GM18520 (cell line): ENCODE measurements around the gene CNTNAP2.
"Not testable (repeated sequence)": the region's sequence is repeated elsewhere in the genome, so short reads cannot be mapped to it uniquely, and the experiment has no call there.

Experiments
- ATAC-seq: cut with Tn5 transposase; IDR thresholded peaks from one replicate; pipeline ENCODE4 v1.9.1; 2021; ENCODE audit not compliant: unreplicated experiment

Gene CNTNAP2

DNA sequence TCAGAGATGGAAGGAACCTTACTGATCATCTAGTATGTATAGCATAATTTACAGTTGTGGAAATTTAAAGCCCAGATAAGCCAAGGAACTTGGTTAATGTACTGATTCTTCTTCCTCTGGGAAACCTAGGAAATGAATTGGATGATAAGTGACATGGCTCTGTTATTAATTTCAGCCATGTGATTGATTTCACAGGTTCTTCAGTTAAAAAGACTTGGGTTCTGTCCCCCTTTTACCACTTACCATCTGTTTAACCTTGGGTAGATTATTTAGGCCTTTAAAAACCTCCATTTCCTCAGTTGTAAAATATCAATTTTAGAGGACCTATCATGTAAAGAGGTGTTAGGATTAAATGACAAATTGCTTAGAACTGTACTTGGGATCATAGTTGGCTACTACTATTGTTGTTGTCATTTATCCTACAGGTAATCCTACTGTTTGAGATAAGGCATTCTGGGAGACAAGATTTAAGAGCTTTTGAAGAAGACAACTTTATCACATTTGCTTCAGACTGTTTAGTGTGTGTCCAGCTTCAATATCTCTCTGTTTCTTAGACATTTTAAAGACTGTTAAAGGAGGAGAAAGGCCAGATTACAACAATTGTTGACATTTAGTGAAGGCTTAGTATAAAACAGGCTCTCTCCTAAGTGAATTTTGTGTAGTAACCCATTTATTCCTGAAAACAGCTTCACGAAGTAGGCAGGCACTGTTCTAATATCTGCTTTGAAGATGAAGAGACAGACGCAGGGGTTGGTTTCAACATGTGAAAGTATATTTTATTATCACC lies 1476.9 kb downstream of the CNTNAP2 start:
- ATAC-seq, result no peak

DNA sequence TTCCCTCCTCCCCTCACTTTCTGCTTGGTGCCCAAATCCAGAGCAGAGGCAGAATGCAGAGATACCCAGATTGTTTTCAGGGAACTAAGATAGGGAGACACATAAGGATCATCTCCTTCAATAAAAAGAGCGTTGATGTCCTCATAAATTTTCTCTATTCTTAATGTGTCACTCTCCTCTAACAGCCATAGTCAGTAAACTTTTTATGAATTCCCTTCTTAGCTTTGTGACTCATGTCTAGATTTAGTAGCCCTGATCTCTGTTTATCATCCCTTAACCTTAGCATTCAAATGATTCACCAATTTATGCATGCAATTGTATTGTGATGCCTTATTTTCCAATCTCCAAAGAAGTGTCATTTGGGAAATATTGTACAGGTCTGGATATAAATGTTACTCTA lies 1478.4 kb downstream of the CNTNAP2 start:
- no peak for ATAC-seq

DNA sequence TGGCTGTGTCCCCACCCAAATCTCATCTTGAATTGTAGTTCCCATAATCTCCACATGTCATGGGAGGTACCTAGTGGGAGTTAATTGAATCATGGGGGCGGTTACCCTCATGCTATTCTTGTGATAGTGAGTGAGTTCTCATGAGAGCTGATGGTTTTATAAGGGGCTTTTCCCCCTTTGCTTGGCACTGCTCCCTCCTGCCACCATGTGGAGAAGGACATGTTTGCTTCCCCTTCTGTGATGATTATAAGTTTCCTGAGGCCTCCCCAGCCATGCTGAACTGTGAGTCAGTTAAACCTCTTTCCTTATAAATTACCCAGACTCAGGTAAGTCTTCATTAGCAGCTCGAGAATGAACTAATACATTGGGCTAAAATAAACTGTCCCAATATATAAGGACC lies 1482.1 kb downstream of the CNTNAP2 start:
- ATAC-seq, result not testable (repeated sequence)

DNA sequence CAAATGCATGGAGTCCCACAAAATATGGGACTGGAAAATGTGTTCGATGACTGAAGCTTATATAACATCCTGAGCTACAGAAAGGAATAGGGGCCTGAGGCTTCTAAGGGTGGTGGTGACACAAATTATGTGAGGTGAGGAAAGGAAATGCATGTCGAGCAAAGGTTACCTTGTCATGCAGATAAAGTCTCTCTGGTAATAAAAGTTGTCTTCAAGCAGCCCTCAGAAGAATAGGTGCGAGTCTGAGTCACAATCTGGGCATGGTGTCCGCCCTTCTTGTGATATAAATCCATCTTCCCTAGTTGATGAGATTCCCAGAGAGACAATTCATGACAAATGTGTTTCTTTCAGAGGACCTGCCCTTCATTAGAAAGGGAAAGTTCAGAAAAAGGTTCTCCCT lies 1488.7 kb downstream of the CNTNAP2 start:
- no peak for ATAC-seq

DNA sequence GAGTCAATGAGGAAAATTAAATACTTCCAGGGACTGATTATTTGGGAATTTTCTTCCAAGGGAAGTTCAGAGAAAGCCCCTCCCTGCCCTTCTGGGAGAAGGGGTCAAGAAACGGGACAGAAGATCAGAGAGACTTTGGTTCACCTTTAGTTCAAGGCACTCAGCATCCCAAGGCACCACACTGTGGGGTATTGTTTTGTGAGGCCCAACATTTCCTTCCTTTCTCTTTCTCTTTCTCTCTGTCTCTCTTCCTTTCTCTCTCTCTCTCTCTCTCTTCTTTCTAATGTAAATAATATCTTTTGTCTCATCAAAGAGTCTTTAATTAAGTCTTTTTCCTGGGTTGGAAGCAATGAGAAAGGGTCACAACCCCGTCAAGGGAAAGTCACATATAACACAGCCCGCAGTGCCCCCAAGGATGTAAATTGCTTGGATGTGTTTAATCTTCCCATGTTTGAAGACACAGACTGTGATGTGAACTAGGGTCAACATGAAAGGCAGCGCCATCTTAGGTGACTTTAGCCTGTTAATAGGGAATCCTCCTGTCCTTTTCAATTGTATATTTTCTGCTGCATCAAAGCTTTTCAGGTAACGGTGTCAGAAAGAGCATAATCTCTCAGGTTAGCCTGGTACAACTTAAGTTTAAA lies 1490.7 kb downstream of the CNTNAP2 start:
- ATAC-seq, result no peak

DNA sequence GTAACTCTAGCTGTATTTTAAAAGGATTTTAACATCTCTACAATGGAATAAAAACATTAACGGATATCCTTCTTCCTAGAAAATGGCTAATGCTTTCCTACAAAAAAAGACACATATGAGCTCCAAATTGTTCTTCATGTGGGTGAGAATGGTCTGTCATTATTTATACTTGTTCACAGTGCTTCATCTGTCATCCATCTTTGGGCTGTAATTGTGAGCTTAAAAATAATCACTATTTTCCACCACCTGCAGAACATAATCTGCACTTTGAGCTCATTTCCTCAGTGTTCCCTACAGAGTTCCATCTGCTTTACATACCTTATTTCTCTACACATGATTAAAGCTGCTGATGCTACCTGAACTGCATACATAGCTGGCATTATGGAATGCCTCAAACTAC lies 1494.8 kb downstream of the CNTNAP2 start:
- no peak for ATAC-seq

DNA sequence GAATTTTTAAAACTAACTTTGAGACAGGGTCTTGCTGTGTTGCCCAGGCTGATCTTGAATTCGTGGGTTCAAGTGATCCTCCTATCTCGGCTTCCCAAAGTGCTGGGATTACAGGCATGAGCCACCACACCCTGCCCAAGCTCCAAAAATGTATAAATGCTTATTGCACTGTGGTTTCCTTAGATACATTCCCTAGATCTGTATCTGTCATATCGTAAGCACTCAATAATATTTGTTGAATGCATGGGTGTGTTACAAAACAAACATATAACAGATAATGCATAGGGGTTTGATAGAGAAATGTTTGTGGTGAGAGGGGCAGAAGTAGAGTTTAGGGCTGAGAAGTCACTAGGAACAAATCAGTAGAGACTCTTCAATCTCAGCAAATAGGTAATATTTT lies 1518.7 kb downstream of the CNTNAP2 start:
- no peak for ATAC-seq

DNA sequence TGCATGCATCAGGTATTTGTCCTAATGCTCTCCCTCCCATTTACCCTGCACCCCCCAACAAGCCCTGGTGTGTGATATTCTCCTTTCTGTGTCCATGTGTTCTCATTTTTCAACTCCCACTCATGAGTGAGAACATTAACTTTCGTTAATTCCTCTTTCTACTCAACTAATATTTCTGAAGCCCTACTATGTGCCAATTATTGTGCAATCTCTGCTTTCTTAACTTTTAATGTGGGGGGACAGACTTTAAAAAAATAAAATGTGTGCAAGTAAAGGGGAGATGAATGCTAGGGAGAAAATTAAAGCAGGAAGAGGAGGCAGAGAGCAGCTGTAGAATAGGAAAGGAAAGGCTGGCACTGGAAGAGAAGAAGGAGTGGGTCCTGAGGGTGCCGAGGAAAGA lies 1520.0 kb downstream of the CNTNAP2 start:
- no peak for ATAC-seq

DNA sequence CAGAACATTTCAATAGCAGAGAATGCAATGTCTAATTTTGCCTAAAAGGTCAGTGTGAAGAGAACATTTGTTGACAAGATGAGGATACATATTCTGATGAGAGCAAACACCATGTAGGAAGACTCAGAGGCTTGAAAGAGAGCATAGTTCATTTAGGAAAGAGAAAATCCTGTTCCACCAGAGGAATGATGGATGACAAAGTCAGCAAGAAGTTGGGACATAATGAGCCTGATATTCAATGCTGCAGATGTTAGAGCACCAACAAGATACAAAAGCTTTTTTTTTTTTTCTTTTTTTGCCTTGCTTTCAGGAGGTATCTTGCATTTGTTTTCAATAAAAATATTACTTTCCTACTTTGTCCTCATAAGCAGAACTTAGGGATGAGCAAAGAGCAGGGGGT lies 1522.0 kb downstream of the CNTNAP2 start:
- ATAC-seq, result no peak

DNA sequence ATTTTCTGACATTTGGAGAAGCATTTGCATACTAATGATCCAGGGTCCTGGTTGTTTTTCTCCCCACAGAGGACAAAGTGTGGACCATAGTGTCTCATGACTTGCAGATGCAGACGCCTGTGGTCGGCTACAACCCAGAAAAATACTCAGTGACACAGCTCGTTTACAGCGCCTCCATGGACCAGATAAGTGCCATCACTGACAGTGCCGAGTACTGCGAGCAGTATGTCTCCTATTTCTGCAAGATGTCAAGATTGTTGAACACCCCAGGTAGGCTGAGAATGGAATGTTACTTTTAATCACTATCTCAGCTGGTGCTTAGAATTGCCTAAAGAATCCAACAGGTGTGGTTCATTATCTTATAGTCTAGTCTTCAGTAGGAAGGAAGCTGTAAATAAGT lies 1522.4 kb downstream of the CNTNAP2 start:
- no peak for ATAC-seq

DNA sequence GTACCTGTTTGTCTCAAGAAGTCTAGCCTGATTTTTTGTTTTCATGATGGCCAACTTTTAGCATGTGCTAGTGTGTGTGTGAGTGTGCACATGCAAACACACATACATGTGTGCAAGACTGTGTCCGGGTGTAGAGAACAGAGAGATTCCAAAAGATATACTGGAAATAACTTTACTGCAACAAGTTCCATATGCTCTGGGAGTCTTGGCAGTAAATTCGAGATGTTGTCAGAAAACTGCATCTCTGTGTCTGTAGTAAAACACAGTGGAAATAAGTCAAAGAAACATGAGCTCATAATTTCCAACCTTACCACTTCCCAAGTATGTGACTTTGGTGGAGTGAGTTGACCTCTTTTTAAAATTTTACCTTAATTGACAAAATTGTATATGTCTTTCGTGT lies 1523.2 kb downstream of the CNTNAP2 start:
- no peak for ATAC-seq

DNA sequence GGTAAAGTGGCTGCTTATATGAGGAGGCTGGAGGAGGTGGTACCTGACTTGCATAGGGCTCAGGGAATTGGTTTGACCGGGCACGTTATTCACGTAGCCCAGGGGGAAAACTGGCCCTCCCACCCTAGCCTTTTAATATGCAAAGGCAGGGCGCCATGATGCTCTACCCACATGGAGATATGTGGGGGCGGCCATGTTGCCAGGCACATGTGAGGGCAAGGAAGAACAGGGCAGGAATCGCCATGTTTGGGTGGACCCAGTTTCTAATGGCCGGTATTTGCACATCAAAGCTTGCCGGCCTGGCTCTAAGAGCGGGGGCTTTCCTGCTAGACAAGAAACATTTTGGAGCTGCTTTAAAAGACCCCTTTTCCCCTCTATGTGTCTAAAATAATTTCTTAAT lies 1524.2 kb downstream of the CNTNAP2 start:
- no peak for ATAC-seq

DNA sequence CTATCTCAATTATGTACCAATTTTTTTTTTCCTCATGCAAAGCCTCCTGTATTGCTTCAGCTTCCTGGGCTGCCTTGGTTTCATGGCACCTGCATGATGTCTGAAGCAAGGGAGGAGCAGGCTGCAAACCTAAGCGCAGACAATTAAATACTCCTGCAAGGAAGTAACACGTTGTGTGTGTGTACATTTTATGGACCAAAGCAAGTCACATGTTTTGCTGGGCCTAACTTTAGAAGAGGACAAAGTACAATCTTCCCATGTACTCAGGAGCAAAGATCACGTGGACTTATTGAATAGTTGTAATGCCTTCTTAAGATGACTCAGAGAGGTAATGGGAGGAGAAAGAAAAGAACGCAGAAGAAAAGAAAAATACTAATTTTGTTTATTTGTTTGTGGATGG lies 1530.0 kb downstream of the CNTNAP2 start:
- ATAC-seq, result no peak

DNA sequence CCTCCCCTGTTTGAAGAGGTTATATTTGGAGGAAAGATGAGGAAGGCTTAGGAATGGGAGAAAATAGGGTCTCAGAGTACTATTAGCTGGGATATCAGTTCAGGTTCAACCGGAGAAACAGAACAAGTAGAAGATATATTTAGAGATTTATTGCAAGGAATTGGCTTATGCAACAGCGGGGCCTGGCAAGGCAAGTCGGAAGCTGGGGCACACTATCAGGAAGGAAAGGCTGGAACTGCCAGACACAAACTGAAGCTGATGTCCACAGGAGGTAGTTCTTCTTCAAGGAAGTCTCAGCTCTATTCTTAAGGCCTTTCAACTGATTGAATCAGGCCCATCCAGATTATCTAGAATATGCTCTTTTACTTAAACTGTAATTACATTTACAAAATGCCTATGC lies 1534.4 kb downstream of the CNTNAP2 start:
- ATAC-seq, result no peak

DNA sequence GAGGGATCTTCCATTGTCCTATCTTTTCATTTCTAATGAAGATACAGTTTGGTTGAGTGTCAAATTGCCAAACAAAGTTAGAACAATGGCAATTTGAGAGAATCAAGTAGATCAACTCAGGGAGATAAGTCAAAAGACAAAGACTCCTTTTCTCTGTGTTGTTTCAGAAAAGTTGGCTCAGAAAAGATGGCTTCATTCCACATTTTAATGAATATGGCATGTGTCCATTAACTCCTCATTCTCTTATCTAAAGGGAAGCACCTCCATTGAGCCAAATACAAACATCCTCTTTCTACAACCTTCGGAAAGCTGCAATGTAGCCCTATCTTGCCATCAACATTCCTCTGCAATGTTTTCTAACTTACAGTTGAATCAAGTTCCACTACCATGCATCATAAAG lies 1535.0 kb downstream of the CNTNAP2 start:
- no peak for ATAC-seq

DNA sequence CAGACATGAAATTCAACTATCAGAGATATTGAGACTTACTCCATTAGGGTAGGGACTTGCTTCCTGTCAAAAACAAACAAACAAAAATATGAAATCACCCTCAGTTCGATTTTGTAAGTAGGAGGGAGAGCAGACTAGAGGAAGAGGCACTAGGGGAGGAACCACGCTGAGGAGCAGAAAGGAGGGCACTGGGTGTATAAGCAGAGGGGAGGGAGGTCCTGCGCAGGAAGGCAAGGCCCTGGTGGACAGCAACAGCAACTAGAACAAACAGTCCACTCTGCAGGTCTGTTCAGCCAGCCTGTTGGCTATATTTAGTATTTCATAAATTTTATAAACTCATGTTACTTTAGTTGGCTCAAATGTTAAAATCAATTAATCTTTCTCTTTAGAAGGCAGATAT lies 1536.9 kb downstream of the CNTNAP2 start:
- ATAC-seq, result no peak

DNA sequence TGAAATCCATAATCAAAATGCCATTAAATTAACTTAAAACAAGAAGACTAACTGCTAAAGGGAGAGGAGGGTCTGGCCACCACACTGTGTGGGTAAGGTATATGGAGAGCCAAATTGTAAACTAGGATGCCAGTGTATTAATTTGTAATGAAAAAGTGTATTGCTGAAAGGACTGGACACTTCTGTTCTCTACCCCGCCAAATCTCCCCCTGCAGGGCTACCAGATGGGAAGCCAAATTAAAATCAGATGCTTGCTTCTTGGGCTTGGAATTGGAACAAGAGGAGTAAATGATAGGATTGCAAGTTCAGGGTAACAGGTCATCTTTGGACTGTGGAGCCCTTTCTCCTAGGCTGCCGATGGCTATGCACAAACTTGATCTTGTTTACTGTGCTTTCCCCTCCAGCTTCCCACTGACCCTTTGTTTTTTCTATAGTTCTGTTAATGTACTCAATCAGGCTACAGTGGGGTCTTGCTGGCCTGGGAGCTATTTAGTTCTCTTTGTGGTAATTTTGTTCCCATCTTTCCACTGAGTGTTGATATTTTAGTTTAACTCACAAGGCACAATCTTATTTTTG lies 1541.9 kb downstream of the CNTNAP2 start:
- ATAC-seq, result no peak

DNA sequence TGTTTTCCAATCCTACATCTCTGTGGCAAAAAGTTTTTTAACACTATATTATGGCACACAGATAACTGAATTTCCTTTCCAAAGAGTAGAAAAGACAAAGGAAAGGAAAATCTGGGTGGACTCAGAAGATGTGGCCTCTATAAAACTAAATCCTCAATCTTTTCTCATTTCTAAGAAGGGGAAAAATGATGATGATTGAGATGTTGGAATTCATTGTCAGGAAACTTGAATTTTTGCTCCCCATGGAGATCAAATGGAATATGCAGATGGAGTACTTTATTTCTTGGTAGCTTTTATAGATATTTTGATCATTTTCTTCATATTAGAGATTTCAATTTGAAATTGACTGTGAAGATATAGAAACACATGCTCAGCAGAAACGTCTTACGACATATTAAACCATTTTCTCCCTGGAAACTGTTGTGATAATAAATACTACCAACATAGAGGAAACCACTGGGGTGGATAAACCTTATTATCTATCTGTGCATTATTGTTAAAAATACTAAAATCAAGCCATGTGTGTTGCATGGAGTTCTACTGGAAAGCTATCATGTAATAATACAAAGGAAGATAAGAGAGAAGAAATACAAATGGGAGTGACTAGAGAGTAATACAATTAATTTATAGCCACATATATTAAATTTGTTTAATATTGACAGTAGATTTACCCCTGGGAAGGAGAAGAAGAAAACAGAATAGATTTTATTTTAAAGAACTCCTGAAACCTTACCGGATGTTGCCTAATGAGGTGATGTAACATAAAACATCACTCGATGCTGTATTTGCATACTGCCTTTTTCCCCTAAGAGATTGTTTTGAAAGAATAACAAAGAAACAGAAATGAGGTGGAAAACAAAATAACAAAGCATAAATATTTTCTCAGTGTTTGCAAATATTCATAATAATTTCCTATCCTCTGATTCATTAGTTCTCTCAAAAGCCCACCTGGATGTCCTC lies 1542.7 kb downstream of the CNTNAP2 start:
- ATAC-seq, result no peak

DNA sequence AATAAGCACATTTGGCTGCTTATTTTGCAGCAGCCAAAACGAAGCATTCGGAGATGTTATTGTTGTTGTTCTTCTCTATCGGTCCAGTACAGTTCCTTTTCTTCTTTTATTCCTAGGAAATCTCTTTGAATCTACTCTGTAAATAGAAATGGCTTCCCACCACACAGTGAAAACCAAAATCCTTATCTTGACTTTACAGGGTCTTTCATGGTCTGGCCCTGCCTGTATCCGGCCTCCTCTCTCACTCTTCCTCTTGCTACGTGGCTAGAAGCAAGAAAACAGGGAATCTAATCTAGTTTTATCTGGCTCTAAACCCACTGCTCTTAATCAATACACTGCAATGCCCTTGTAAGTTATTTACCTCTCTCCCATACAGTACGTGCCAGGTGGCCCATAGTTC lies 1547.9 kb downstream of the CNTNAP2 start:
- no peak for ATAC-seq

DNA sequence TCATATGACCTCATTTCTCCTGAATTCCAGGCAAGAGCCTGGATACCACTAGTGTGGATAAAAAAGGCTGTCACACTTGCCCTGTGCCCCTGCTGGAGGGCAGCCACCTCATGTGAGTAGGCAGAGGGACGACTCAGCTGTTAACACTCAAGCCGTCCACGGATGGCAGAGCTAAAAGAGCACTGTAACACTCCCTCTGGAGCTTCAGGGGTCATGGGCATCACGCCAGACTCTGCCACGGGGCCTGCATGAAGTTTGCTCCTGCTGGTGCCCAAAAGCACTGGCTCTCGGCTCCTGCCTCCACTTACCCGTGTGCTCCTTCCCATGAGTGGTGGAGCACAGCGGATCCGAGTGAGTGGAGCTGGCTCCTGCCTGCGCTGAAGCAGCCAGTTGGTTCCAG lies 1554.2 kb downstream of the CNTNAP2 start:
- no peak for ATAC-seq

DNA sequence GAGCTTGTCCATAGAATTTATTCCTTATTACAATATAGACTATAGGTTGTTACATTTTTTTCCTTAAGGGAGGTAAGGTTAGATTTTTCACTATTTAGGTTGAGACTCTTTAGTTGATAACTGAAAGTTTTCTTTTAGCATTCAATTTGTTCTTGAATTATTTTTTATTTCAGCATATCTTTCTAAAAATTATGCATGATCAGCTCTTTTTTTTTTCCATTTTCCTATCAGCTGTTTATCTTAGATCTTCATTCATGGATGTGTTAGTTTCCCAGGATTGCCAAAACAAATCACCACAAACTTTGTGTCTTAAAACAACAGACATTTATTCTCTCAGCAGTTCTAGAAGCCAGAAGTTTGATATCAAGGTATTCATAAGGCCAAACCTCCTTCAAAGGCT lies 1558.1 kb downstream of the CNTNAP2 start:
- ATAC-seq, result no peak
